Measurements from ENCODE around the gene TMEM151B.

- TF ChIP-seq CTCF (conservative IDR thresholded peaks at IDR 0.05; ENCODE audit: low read depth, low read length), result no peak
- TF ChIP-seq POLR2A (IDR thresholded peaks at IDR 0.05; ENCODE audit: low read depth, low read length), result no peak
- TF ChIP-seq RAD21 (IDR thresholded peaks at IDR 0.05; ENCODE audit: low read length), result no peak
- no peak for TF ChIP-seq MXI1 (IDR thresholded peaks at IDR 0.05; ENCODE audit: borderline replicate concordance, low read depth, low read length)
- no peak for TF ChIP-seq ELK1 (IDR thresholded peaks at IDR 0.05; ENCODE audit: borderline replicate concordance, low read depth, low read length)
- TF ChIP-seq BHLHE40 (IDR thresholded peaks at IDR 0.05; ENCODE audit: low read depth, low read length), result no peak
- TF ChIP-seq SMC3 (IDR thresholded peaks at IDR 0.05; ENCODE audit: low read depth, low read length), result no peak
- no peak for TF ChIP-seq CEBPB (IDR thresholded peaks at IDR 0.05; ENCODE audit: low read depth, low read length)
- TF ChIP-seq MAFK (IDR thresholded peaks at IDR 0.05; ENCODE audit: low read depth, low read length), result no peak
- TF ChIP-seq RFX5 (IDR thresholded peaks at IDR 0.05; ENCODE audit: low read depth, low read length), result no peak
- TF ChIP-seq NFE2L2 (IDR thresholded peaks at IDR 0.05; ENCODE audit: low read depth, low read length), result no peak
These were observed 30.9 kb downstream of the TMEM151B start for GRCh38 chr6:44301106-44301505.
